DND-41 (cell line): ENCODE results near the gene LAMB3.

ENCODE experiments used
- ATAC-seq: fragments of 200-7000 bp; cut with Tn5 transposase; 3 replicates; pipeline ENCODE4 v1.9.1; 2021; ENCODE audit warnings: low read depth; ENCODE audit not compliant: insufficient read depth
- DNase-seq: peaks from one replicate; pipeline ENCODE4 v3.0.0-alpha.2; 2020
- H2AFZ ChIP-seq: 2 replicates; pipeline ENCODE4 v1.6.0; 2012; ENCODE audit warnings: low read depth, low read length
- H3K27ac ChIP-seq: 2 replicates; pipeline ENCODE4 v1.5.1; 2012; ENCODE audit warnings: low read length, inconsistent platforms
- H3K27me3 ChIP-seq: fragments of 200-600 bp; sonication (generic); 2 replicates; pipeline ENCODE4 v1.6.0; 2012; ENCODE audit warnings: low read length, mild to moderate bottlenecking, inconsistent platforms; ENCODE audit not compliant: insufficient read depth, poor library complexity
- H3K36me3 ChIP-seq: 2 replicates; pipeline ENCODE4 v1.5.1; 2012; ENCODE audit warnings: low read length, inconsistent platforms; ENCODE audit not compliant: insufficient read depth
- H3K4me1 ChIP-seq: 2 replicates; pipeline ENCODE4 v1.5.1; 2012; ENCODE audit warnings: mild to moderate bottlenecking, low read length; ENCODE audit not compliant: insufficient read depth
- H3K4me2 ChIP-seq: 2 replicates; pipeline ENCODE4 v1.6.0; 2012; ENCODE audit warnings: mild to moderate bottlenecking, moderate library complexity, low read length, inconsistent platforms; ENCODE audit not compliant: insufficient read depth
- H3K4me3 ChIP-seq, 2 experiments: fragments of 200-600 bp in 1 of 2; shearing (Covaris generic) in 1 of 2; 2 replicates each; pipeline ENCODE4 v1.5.1; 2012 to 2016; ENCODE audit warnings: inconsistent platforms in 2 of 2, low read length in 2 of 2, mild to moderate bottlenecking in 2 of 2, low read depth in 1 of 2, moderate library complexity in 1 of 2
- H3K79me2 ChIP-seq: 2 replicates; pipeline ENCODE4 v1.6.0; 2012; ENCODE audit warnings: low read length, inconsistent platforms; ENCODE audit not compliant: insufficient read depth
- H3K9ac ChIP-seq: 2 replicates; pipeline ENCODE4 v1.6.0; 2012; ENCODE audit warnings: low read depth, mild to moderate bottlenecking, inconsistent platforms, low read length, moderate library complexity
- H3K9me3 ChIP-seq: 2 replicates; pipeline ENCODE4 v1.5.1; 2012; ENCODE audit warnings: low read length, moderate library complexity, mild to moderate bottlenecking, inconsistent platforms; ENCODE audit not compliant: insufficient read depth, severe bottlenecking
- H4K20me1 ChIP-seq: 2 replicates; pipeline ENCODE4 v1.6.0; 2012; ENCODE audit warnings: low read length; ENCODE audit not compliant: insufficient read depth
- EZH2 ChIP-seq: IDR thresholded peaks from 3 replicates; pipeline ENCODE4 v1.6.1; 2012; ENCODE audit warnings: borderline replicate concordance, low read depth, mild to moderate bottlenecking, moderate library complexity, low read length, inconsistent platforms; ENCODE audit not compliant: severe bottlenecking
- TF ChIP-seq, protein P1 (sequence below): IDR thresholded peaks from 2 replicates; pipeline ENCODE4 v1.5.1; 2012; ENCODE audit warnings: borderline replicate concordance, low read length, moderate library complexity, mild to moderate bottlenecking; ENCODE audit not compliant: poor library complexity, severe bottlenecking; ENCODE audit errors: extremely low read depth

Gene LAMB3

DNA sequence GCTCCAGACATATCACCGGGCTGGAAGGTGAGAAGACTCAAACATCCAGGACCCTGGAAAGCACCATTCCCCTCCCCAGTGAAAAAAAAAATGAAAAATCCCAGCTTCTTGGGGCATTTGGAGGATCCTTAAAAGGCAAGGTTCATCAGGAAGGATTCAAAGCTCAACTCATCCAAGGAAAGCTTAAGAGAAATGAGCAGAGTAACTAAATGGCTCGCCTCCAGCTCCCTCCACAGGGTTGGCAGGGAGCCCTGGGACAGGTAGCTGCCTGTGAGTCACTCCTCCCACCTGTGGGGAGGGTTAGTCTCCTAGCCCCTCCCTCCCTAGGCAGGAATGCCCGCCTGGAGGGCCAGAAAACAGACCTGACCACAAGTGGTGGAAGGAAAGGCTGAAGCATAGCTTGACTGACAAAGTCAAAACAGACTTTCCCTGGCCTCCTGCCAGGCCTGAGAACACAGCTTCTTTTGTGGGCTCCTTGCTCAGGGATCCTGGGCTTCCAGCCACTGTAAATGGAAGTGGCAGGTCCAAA lies 712 bp upstream of the LAMB3 start:
- TF ChIP-seq, protein P1, sequence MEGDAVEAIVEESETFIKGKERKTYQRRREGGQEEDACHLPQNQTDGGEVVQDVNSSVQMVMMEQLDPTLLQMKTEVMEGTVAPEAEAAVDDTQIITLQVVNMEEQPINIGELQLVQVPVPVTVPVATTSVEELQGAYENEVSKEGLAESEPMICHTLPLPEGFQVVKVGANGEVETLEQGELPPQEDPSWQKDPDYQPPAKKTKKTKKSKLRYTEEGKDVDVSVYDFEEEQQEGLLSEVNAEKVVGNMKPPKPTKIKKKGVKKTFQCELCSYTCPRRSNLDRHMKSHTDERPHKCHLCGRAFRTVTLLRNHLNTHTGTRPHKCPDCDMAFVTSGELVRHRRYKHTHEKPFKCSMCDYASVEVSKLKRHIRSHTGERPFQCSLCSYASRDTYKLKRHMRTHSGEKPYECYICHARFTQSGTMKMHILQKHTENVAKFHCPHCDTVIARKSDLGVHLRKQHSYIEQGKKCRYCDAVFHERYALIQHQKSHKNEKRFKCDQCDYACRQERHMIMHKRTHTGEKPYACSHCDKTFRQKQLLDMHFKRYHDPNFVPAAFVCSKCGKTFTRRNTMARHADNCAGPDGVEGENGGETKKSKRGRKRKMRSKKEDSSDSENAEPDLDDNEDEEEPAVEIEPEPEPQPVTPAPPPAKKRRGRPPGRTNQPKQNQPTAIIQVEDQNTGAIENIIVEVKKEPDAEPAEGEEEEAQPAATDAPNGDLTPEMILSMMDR = no peak
- TF ChIP-seq EZH2 = no peak
- Histone ChIP-seq H3K36me3 (no peaks in the 10 kb centered on the region), H2AFZ (no peak overlapping the region), H3K9ac (no peak overlapping the region), H3K9me3 (no peaks in the 10 kb centered on the region), H3K27me3 (peaks cover 6% of the 10 kb centered on the region), H3K4me3 (no peak overlapping the region), H3K79me2 (no peaks in the 10 kb centered on the region), H3K27ac (no peak overlapping the region), H3K4me2 (no peak overlapping the region), H4K20me1 (no peaks in the 10 kb centered on the region), H3K4me1 (no peaks in the 10 kb centered on the region)
- DNase-seq = no peak
- ATAC-seq = no peak

DNA sequence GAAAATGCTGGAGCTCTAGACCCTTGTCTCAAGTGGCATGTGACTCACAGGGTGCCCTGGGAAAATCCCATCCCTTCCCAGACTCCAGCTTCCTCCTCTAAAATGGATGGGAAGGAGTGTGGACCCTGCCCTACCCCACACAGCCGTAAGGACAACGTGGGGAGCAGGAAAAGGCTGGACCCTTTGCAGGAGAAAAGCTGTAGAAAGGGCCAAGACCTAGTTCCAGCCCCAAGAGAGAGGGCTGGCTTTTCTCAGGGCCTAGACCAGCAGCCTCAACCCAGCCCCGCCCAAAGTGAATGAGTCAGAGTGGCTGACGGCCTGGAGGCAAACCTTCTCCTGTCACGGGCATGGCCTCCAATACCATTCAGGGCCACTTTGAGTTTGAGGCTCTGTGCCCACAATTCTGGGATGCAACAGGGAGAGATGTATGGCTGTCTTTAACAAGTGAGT lies 1.1 kb downstream of the LAMB3 start:
- DNase-seq = no peak

GRCh38 chr1:209650454-209650853 lies 1.8 kb downstream of the LAMB3 start:
- Histone ChIP-seq H3K9ac (no peak overlapping the region), H3K4me3 (no peak overlapping the region), H2AFZ (no peak overlapping the region), H3K27me3 (peaks cover 3% of the 10 kb centered on the region), H3K9me3 (no peaks in the 10 kb centered on the region), H3K36me3 (no peaks in the 10 kb centered on the region), H3K27ac (no peak overlapping the region), H3K4me2 (no peak overlapping the region), H3K4me1 (no peaks in the 10 kb centered on the region), H4K20me1 (no peaks in the 10 kb centered on the region), H3K79me2 (no peaks in the 10 kb centered on the region)
- ATAC-seq = no peak
- DNase-seq = no peak
- TF ChIP-seq EZH2 = no peak
- TF ChIP-seq, protein P1 = no peak

More for the DNA sequence above, 1.1 kb downstream of the LAMB3 start:
- Histone ChIP-seq H3K4me1 (no peaks in the 10 kb centered on the region), H3K27ac (no peak overlapping the region), H3K9me3 (no peaks in the 10 kb centered on the region), H3K27me3 (peaks cover 3% of the 10 kb centered on the region), H4K20me1 (no peaks in the 10 kb centered on the region), H3K79me2 (no peaks in the 10 kb centered on the region), H3K4me2 (no peak overlapping the region), H2AFZ (no peak overlapping the region), H3K36me3 (no peaks in the 10 kb centered on the region), H3K4me3 (no peak overlapping the region), H3K9ac (no peak overlapping the region)
- no peak; the same call in 2 of the 3 replicates for ATAC-seq
- TF ChIP-seq EZH2 = no peak
- TF ChIP-seq, protein P1 = no peak
